ENCODE results near the gene SLC66A1.

The SLC66A1 gene

DNA sequence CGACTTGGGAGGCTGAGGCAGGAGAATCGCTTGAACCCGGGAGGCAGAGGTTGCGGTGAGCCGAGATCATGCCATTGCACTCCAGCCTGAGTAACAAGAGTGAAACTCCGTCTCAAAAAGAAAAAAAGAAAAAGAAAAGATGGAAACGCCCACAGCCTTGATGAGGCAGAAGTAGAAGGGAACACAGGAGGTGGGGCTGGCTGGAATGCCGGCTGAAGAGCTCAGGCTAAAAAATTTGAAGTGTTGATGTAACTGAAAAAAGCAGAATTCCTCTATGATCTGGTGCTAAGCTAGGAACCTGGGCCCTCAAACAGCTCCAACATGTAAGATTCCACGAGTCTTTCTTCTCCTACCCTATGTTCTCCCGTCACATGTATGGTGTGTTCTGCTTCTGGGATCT is 53.6 kb downstream of the SLC66A1 start:
- no peak for DNase-seq

DNA sequence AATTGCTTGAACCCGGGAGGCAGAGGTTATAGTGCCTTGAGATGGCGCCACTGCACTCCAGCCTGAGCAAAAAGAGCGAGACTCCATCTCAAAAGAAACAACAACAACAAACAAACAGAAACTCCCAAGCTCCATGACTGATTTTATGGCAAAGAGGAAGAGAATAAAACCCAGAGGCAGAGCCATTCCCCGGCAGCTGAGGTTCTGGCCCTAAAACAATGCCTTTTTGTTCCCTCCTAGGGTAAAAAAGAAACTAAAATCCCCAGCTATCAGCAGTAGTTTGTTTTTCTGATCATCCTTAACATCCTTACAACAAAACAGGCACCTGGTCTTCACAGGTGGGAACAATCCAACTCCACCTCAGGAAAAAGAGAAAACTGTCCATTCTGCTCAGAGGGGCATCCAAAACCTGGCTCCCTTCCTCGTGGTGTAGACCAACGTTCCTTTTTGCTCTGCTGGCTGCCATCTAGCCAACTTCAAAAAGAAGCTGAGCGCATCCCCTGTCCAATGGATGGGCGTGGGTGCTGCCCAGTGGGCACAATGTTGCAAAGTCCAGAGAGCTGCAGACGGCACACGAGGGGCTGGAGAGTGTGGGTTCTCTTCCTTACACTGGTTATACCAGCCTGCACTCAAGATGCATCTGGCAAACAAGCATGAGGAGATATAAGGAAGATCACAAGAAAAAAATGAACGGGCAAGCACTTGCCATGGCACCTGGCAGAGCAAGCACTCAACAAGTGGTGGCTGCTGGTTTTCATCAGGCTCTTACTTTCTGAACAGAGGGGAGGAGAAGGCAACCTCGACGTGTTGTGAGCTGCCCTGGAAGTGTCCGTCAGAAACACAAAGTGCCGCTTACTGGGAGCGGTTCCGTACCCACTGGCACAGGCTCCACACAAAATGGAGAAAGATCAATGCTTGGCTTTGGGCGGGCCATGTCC is 54.7 kb downstream of the SLC66A1 start:
- DNase-seq = no peak

DNA sequence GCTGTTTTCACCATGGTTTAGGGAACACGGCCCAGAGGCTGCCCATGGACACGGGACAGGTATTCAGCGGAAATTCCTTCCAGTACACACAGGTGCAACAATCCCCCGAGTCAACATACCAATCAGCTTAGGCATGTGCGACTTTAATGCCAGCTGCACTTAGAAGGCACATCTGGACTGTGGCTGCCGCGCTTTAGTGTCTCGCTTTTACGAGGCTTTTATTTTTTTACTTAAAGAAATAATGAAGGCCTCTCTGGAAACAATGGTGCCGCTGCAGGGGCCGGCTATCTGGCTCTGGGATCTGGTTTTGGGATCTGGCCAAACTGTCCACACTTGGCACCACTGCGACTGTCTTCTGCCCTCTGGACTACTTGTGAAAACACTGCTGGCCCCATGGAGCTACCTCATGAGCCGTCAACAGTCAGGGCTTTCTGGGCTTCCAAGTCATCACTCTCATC is 55.5 kb downstream of the SLC66A1 start:
- DNase-seq = no peak

DNA sequence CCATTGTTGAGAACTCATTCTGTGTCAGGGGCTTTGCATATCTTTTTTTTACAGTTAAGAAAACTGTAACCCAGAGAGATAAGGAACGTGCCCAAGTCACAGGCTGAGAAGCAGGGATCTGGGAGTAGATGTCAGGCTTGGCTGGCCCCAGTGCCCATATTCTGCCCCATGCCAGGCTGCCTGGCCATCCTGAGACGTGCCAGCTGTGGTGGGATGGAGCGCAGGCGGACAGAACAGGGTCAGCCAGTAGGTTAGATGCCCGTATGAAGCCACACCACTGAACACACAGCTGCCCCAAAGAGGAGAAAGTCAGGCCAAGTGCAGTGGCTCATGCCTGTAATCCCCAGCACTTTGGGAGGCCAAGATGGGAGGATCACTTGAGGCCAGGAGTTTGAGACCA is 55.9 kb downstream of the SLC66A1 start:
- DNase-seq = no peak

DNA sequence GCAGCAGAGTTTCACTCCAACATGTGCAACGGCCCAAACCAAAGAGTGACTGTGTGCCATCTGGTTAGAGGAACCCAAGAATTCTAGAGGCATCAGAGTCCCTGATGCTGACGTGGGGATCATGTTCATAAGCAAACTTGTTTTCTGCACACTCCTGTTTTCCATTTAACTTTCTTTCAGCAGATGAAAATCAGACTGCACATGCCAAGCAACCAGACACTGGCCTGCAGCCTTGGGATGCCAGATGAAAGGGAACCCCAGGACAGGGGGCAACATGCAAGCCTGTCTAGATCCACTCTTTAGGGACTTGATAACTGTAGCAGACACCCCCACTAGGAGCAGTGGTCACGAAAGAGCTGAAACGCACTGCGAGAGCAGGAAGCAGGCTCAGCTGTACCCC is 56.8 kb downstream of the SLC66A1 start:
- DNase-seq = no peak

DNA sequence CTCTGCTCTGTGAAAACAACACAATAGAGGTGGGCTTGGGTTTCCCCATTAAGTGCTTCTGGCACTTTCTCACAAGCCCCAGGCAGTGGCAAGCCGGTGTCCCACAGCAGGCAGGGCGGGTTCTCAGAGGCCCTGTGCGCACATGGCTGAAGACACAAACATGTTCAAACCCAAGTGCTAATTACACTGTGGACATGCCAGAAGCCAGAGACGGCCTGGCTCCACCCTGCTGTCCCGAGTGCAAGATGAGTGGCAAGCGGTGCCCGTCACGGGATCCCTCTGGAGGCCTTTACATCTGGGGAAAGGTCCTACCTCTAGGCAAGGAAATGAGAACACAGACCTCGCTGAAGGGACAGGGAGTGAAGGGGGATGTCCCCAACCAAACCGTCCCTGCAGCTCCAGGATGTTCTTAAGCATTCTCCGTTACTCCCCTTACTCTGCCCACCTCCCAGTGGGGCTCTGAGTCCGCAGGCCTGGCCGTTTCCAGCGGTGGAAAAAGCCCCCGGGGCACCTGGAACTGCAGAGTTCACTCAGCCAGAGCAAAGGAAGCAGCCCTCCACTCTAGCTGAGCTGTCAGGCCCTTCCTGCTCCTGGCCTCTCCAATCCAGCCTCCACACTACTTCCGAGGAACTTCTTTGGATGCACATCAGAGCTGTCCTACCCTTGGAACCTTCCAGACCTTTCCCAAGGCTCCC is 57.4 kb downstream of the SLC66A1 start:
- no peak for DNase-seq

DNA sequence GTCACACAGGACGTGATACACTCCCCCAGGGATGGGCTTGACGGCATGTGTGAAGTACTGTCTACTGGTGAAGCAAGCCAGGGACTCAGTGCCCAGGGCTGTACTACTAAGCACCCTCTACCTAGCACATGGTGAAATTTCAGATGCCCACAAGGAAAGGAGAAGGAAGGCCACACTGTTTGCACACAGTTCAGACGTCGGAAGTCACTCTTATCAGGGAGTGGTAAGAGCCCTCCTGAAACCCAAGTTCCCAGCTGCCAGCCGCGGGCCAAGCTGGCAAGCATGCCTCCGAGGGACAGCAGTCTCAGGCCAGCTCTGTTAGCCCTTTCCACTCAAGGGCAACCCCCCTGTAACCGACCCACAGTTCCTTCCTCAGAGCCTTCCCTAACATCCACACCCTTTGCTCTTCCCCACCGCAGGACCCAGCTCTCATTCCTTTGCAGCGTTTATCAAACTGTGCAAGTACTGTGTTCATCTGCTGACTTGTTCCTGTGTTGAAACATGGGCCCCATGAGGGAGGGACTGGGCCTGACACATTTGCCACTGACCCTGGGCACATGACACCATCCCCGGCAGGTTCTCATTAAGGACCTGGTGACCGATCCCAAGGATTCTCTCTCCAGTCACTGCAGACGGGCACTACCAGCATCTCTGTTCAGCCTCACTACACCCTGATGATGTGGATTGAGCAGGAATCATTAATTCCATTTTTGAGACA is 58.5 kb downstream of the SLC66A1 start:
- no peak for DNase-seq

DNA sequence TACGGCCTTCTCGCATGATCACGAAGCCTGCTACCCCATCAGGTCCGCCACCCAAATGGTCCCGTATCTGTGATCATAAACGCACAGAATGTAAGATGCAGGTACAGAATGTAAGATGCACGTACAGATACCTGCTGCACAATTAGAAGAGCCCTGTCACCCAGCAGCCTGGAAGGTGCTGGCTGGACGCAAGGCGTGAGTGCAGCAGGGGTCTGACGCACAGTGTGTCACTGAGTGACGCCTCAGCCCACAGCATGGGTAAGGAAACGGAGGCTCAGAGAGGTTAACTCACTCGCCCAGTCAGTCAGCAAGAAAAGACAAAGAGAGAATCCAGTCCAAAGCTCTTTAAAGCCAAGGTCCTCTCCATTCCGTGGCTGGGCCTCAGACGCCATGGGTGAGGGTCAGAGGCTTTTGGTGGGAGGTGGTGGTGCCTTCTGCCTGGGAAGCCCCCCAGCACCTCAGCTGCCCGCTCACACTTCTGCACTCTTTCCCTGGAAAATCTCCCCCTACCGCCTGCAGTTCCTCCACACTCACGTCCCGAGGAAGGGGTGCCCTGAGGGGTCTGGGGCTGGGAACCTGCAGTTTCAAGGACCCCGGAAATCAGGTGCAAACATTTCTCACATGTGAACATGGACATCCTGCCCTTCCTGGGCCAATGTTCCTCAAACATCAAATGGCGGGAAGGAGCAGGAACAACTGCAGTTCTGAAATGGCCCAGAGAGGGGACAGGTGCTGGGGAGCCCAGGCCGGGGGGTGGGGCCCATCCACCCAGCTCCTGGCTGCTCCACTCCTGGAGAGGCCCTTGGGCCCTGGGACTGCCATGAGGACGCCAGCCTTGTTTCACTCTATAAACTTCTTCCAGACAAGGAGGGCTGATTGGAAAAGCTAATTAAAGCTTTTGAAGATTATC is 59.4 kb downstream of the SLC66A1 start:
- DNase-seq = no peak

DNA sequence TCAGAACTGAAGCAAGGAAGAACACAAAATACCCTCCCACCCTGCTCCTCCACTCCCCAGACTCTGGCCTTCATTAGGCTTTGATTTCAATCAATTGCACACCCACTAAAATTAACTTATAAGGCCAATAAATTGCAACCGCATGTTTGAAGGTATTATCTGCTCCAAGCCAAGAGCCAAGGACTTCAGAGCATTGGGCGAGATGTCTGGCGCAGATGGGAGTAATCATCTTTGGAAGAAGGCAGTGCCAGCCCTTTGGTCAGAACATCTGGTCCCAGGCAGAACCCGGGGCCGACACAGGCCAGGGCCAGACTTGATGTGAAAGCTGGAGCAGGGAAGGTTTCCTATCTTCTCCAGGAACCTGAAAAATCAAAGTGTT is 60.0 kb downstream of the SLC66A1 start:
- DNase-seq = no peak

DNA sequence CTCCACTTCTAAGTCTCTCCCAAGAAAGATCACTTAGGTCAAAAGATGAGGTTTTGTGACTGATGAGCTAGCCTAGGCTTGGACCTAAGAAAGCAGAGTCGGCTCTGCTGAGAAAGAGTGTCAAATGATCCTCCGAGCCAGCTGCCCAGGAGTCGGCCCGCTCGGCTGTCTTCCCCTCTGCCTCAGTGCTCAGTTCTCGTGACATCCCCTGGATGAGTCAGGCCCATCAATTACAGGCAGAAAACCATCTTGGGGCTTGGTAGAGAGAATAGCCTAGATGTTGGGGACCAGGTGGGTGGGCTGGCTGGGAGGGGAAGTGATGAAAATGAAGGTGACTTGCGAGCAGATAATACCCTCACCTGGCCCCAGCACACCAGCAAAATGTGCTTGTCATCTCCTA is 60.5 kb downstream of the SLC66A1 start:
- DNase-seq = no peak

DNA sequence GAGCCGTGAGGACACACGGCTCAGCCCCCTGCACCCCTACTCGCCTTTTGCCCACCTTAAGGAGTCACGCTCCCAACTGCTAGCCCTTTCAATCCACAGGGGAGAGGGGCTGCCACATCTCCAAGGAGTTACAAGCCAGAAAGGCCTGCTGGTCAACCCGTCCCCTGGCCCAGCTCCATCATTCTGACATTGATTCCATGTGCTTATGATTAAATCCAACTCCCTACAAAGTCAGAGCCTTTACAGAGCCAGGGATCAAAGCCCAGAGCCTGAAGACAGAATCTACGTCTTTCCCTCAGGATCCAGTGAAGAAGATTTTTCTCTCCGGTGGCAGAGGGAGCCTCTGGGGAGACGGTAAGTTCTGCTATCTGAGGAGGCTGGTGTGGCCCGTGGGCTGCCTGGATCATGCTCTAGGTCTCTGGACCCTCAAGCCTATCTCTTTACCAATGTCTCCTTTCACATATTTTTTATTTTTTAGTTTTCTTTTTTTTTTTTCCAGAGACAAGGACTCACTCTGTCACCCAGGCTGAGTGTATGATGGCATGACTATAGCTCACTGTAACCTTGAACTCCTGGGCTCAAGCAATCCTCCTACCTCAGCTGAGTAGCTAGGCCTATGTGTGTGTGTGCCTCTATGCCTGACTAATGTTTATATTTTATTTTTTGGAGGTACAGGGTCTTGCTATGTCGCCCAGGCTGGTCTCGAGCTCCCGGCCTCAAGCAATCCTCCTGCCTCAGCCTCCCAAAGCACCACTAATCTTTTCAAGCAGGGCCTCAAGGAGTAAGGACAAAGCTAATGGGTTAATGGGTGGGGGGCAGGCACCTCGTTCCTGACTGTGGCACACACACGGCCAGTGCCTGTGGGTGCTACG is 61.3 kb downstream of the SLC66A1 start:
- DNase-seq = no peak

DNA sequence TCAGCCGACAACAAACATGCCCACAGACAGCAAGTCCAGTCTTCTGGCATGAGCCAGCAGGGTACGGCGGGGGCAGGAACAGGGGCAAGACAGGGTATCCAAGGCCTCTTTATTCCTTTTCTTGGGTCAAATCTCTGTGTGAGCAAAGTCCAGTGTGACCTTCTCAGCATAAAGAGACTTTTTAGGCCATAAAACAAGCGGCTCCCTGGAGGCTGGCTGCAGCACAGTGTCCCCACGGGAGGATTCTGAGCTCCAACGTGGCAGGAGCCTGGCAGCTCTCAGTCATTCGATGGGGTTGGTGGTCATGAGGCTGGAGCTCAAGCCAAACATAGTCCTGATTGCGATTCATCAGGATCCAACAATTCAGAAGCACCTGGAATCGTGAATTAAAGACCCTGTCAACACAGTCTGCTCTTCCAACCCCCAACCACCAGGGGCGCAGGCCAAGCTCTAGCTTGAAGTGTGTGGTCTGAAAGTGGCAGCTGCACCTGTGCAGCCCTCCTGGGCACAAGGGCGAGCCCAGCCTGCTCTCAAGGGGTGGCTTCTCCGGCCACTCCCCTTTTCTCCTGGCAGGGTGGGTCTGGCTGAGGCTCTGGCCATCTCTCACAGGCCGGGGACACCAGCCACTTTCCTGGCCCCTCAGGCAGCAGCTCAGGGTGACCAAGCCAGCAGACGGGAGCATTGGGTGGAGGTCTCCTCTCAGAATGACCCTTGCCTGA is 62.1 kb downstream of the SLC66A1 start:
- no peak for DNase-seq

DNA sequence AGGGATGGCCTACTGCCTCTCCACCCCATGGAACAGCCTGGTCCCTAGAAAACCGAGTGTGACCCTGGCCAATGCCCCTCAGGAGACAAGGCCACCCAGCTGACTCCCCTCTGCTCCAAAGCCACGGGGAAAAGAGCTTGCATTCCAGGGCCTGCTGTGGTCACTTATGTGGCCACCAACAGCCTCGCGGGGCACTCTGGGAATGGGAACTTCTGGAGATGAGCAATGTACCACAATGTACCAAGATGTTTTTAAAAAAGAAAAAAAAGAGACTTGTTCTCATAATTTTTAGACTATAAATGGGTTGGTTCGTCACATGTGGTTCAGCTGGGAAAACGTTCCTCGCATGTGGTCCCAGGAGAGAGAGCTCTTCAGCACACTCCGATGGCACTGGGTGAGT is 62.8 kb downstream of the SLC66A1 start:
- DNase-seq = no peak

DNA sequence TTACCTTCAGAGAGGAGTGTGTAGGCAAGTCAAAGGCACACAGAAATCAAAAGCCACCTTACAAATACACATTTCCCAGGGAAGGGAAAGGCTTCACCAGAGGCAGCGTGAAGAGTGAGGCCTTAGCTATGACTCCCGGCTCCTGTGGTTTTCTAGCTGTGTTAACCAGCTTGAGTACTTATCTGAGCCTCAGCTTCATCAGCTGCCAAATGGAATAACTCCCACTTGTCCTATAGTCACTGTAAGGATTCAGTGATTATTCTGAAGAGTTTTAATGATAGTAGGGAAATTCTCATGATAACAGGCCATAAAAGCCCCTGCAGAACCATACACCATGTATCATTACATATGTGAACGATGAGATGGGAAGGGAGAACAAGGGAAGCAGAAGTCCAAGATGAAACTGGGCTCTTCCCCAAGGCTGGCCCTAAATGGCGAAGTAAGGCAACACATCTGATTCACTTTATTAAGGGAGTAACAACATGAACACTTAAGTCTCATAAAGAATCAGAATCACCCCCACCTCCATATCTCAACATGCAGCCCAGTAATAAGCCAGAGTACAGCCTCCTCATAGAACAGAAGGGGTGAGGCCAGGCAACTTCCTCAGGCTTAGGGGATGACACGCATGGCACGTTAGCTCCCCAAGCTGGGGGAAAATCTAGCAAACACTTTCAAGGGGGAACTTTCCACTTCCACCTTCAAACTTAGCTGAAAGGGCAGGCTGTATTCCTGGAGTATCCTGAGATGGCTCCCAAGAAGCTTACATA is 63.7 kb downstream of the SLC66A1 start:
- DNase-seq = no peak

DNA sequence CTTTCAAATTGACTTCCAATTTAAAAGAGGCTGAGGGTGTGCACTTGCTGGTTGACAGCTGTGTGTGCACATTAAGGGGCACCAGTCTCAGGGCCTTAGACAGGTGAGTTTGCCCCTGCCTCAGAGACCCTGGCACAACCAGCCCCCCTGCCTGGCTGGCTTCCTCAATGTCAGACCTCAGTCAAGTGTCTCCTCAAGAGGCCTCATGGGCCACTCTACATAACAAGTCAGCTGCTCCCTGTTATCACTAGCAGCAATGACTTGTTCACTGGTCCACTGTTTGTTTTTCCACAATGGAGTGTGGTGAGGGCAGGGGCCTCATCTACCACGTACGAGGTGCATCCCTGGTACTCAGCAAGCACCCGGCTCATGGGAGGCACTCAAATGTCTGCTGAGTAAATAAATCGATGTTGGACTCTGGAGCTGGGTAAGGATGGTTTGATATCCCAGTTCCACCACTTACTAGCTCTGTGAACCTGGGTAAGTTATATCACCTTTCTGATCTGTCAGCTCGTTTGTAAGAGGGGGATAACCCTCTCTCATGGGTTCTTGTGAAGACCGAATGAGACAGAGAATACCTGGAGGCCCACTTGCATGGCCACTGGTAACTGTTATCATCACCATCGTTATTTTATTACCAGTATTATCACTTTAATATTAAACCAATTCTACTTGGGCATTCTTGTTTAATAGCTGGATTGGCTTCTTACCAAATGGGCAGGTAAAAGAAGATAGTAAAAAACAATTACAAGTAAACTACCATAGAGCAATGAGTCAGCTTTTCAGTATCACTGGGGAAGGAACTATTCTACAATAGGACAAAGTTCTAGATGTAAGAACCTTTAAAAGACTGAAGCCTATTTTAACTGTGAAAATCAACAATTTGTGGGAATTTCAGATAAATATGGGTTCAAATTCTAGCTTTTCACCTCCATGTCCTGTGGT is 64.6 kb downstream of the SLC66A1 start:
- no peak for DNase-seq

DNA sequence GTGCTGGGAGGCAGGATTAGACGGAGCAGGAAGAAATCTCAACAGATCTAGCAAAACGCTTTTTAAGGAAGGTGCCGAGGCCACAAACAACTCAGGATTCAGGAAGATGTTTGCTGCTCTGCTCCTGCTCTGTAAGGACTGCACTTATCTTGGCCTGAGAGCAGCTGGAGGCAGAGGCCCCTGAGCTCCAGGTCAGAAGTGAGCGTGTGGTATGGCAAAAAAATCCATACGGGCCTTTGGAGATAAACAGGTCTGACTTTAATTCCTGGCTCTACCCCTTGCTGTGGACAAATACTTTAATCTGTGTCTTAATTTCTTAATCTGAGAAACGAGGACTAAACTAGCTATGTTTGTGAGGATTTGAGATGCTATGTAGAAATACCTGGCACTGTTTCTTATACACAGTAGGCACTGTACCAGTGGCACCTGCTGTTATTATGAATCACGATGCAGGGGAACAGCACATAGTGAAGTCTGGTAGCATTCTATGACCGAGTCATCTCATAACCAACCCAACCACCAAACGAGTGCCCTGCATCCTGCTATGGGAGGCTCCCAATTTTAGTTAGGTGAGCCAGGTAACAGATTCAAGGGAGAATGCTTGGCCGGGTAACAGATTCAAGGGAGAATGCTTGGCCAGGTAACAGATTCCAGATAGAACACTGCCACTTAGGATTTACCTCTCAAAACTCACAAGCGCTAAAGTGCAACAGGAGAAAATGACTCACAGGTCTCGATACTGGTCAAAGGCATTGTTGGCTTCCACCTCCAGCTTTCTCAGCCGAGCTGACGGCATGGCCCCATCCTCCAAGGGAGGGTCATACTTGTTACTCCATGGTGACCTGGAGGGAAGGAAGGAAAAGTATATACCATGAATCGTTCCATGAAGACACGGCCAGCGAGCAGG is 65.9 kb downstream of the SLC66A1 start:
- DNase-seq = peak in 1 of 2 donors; percentile 13
